SKM-1 treated with dmso at 0.1 percent for 144 hours (cell line): ENCODE results near the gene TCF12.

Source experiments
- DNase-seq: peaks from one replicate; lab custom pipeline; 2025; ENCODE audit not compliant: unreplicated experiment; lab: John Stamatoyannopoulos, UW

The TCF12 gene

DNA sequence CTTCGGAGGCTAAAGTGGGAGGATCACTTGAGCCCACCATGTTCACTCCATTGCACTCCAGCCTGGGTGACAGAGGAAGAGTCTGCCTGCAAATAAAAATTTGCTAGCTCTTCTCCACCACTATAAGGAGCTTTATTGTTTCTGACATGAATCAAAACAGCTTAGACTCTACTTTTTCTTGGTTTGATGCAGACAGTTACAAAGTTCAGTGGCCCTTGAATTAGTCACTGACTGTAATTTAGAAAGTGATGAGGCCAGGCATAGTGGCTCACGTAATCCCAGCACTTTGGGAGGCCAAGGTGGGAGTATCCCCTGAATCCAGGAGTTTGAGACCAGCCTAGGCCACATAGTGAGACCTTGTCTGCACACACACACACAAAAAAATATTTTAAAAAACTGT, 285.5 kb downstream of the TCF12 start:
- no peak for DNase-seq

- no peak for DNase-seq
These were observed 286.8 kb downstream of the TCF12 start for GRCh38 chr15:57205027-57205855.

DNA sequence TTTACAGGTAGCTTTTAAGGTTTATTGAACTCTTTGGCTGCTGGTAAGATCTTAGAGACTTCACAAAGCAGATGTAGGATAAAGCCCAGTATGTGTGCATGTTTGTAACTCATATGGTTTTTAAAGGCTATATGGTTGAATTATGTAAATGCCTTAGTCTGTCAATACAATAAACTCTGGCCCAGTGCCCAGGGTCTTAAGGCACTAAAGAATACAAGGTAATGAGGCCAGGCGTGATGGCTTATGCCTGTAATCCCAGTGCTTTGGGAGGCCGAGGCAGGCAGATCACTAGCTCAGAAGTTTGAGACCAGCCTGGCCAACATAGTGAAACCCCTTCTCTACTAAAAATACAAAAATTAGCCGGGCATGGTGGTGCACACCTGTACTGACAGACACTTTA, 287.6 kb downstream of the TCF12 start:
- no peak for DNase-seq

DNA sequence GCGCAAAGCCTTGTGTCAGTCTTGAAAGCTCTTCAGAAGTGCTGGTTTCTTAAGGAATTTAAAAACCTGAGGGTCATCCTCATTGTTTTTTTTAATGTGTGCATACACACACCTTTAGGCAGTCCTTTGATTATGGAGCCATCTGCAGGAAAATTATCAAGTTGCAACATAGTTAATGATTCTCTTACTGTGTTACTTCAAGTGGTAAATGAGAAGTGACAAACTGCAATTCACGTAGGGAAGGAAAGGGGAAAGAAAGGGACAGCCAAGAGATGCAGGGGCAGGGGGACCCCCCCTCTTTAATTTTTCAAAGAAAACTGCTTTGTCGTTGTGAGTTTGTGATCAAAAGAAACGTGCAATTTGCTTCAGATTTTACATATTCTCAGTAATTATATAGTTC, 295.4 kb downstream of the TCF12 start:
- DNase-seq = no peak

- no peak for DNase-seq
These were observed 296.9 kb downstream of the TCF12 start for GRCh38 chr15:57215326-57215725.

GRCh38 chr15:57215881-57216280, 297.4 kb downstream of the TCF12 start:
- DNase-seq = no peak

GRCh38 chr15:57216288-57216687, 297.8 kb downstream of the TCF12 start:
- no peak for DNase-seq

DNA sequence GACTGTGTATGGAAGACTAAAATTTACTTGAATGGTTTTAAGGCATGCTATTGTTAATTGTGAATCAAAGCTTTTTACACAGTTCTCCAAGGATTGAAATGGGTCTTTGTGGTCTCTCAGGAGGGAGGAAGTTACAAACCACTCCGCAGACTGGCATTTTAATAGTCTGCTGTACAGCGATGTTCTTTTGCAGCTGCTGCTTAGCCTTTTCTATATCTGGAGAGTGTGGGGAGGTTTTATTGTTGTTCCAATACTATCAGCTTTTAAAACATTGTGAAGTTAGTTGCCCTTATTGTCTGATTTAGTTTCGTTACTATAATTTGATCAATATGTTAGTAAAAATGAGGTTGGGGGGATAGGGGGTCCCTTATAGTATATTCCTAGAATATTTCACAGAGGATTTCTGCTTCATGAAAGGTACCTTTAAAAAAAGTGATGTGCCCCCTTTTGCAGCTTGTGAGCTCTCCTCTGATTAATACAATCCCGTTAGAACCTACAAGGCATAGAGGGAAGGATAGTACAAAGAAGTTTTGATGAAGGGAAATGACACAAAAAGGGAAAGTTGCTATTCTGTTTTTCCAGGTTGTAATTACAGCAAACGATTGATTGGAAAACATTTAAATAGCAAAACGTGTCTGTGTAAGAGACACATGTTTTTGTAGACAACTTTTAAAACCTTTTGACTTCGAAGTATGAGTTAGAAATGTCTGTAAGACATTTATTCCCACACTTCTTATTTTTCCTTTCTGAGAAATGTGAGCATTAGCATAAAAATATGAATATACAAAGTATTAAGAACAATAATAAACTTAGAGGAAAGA, 299.5 kb downstream of the TCF12 start:
- no peak for DNase-seq

- no peak for DNase-seq
These were observed 300.6 kb downstream of the TCF12 start for GRCh38 chr15:57218826-57219576.

DNA sequence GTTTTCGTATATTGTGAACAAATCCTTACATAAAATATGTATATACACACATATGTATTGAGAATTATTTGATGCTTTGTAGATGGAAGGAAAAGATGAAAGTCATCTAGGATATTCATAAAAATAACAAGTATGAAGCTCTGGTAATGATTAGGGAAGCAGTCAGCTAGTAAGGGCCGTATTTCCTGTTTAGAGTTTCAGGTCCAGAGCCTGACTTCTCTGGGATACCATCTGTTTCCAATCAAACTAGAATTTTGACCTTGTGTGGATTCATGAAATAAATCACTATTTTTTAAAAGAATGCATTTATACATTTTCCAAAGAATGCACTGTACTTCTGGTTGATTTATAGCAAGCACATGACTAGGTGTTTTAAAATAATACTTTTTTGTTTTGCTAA, 301.8 kb downstream of the TCF12 start:
- DNase-seq = no peak

DNA sequence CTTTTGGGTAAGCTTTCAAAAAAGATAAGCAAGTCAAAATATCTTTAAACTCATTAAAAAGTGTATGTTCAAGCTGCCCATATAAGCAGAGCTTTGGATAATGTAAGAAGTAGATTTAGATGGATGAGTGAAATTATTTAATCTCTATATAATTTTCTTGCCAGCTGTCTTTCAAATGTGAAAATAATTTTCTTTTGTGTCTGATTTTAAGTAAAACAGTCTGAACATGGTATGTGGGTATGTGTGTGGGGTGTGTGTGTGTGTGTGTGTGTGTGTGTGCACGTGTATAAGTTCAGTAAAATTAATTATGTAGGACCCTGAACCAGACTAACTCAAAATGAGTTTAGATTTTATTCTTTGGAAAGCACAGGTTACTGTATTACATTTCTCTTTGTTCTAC, 302.7 kb downstream of the TCF12 start:
- no peak for DNase-seq

DNA sequence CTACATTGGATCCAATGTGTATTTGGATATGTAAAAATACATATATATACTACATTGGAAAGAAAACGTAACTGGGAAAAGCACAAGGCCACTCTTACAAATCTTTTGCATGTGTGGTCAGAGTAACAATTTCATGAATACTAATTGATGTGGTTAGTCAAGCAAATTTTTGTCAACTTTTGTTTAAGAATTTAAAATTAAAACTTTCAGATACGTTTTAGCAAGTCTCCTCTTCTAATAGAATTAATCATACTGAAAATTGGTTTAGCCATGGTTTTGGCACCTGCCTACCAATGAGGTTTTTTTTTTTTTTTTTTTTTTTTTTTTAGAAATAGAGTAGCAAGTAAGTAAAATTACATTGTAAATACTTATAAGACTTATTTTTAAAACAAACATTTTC, 304.9 kb downstream of the TCF12 start:
- DNase-seq = no peak

DNA sequence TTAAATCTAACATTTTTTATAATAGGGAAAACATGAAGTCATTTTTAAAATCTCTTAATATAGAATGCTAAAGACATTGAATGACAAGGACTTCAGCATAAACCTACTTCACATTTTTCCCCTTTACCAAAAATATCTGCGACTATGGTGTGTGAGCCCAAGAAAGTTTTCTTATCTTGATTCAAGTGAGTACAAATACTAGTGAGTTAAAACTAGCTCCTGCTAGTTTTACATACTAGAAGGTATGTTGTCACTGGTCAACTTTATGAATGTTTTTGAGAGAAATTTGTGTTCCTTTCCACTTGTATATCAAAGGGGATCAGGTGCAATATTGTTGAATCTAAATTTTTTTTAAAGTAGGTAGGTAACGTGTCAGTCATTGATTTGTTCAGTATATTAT, 305.4 kb downstream of the TCF12 start:
- DNase-seq = no peak

DNA sequence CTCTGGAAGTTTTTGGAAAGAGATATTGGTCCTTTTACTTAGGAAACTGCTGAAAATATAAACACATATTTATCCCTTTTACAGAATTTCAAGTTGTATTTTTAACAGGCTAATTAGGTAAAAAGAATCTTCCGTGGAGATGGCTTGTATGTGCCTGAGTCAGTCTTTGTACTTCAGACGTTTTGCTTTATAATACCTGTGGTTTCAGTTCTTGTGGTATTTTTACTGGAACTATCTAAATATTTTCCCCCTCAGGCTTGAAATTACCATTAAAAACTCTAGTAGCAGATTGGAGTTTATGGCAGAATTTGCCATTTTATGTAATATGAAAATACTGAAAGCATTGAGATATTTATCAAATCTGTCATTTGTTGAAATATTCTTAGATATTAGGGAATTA, 306.2 kb downstream of the TCF12 start:
- no peak for DNase-seq

GRCh38 chr15:57227166-57227565, 308.7 kb downstream of the TCF12 start:
- no peak for DNase-seq

GRCh38 chr15:57227899-57228298, 309.5 kb downstream of the TCF12 start:
- no peak for DNase-seq

DNA sequence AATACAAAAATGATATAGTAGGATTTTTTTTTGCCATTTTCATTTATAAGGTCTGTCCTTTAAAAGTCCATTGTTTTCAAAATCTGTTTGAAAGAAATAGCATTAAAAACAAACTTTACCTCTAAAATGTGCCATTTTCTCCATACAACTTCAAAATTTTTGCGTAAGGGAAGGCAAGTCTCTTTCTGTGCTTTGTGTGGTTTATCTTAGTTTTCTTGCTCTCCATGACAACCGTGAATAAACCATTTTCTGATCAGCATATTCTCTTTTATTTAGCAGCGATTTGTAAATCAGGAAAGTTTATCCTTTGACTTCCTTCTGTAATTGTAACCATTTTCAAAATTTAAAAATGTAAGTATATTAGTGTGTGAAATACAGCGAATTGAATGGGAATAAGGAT, 310.0 kb downstream of the TCF12 start:
- no peak for DNase-seq

- DNase-seq = no peak
These were observed 310.6 kb downstream of the TCF12 start for GRCh38 chr15:57229051-57229450.

- no peak for DNase-seq
These were observed 313.1 kb downstream of the TCF12 start for GRCh38 chr15:57231559-57231958.

GRCh38 chr15:57234156-57234555, 315.7 kb downstream of the TCF12 start:
- DNase-seq = no peak

GRCh38 chr15:57235186-57235585, 316.7 kb downstream of the TCF12 start:
- DNase-seq = no peak

DNA sequence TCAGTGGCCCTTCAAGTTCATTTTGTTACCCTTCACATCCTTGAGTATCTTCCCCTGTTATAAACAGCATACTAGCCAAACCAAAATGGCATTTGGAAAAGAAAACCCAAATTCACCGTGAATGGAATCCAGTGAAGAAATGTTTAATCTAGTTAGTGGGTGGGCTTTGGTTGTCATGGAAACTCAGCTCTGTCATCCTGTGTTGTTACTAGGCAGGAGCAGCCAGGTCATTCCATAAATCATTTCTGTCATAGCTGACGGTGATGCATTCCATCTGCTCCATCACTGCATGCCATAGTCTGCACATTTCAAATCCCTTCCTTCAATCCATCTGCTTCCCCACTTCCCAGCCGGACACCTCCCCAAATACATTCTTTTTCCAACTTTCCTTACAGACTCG, 317.4 kb downstream of the TCF12 start:
- DNase-seq = no peak
